GM12874 (cell line): ENCODE results near the gene CDC42BPA.

Source experiments
- CTCF ChIP-seq: IDR thresholded peaks from 2 replicates; pipeline ENCODE4 v1.5.1; 2011; ENCODE audit warnings: low read depth, mild to moderate bottlenecking, control low read depth, low read length, moderate library complexity; ENCODE audit not compliant: insufficient read depth

CDC42BPA gene

GRCh38 chr1:226945106-226945857 is 373.0 kb downstream of the CDC42BPA start:
- no peak for TF ChIP-seq CTCF

- TF ChIP-seq CTCF: no peak
These were observed 374.4 kb downstream of the CDC42BPA start for GRCh38 chr1:226943927-226944326.

- no peak for TF ChIP-seq CTCF
These were observed 375.1 kb downstream of the CDC42BPA start for GRCh38 chr1:226943156-226943555.

GRCh38 chr1:226942392-226942791 is 375.9 kb downstream of the CDC42BPA start:
- TF ChIP-seq CTCF: no peak

GRCh38 chr1:226940806-226941067 is 377.6 kb downstream of the CDC42BPA start:
- no peak for TF ChIP-seq CTCF

GRCh38 chr1:226940029-226940805 is 378.1 kb downstream of the CDC42BPA start, which contains the start of gene COQ8A:
Gene COQ8A, plus strand, starts transcription at chr1:226940294. Its CDS starts 21,092 bp downstream, at chr1:226961386.
- no peak for TF ChIP-seq CTCF
